Ovary (tissue), 3 donors: ENCODE measurements around the gene MTERF4.

Source experiments
- EP300 ChIP-seq: sonication (generic); formaldehyde crosslinking; IDR thresholded peaks from one replicate; pipeline ENCODE4 v1.6.1; 2017; ENCODE audit warnings: antibody characterized with exemption
- POLR2A ChIP-seq: fragments of 450-650 bp; IDR thresholded peaks from one replicate; pipeline ENCODE4 v1.6.1; 2017; ENCODE audit warnings: antibody characterized with exemption, mild to moderate bottlenecking, moderate library complexity
- TF ChIP-seq, protein P1 (sequence below), 3 donors: fragments of 450-650 bp in 2 of 3; fragments of 200-600 bp in 1 of 3; IDR thresholded peaks; one replicate each; pipeline versions ENCODE4 v1.5.1 to v1.8.0; 2016 to 2022; ENCODE audit warnings: antibody characterized with exemption in 3 of 3, mild to moderate bottlenecking in 1 of 3
- donor health status: DM: no; HTN: no; CAD: no.

GRCh38 chr2:241050624-241051577 lies 51.2 kb downstream of the MTERF4 start:
- TF ChIP-seq, protein P1, sequence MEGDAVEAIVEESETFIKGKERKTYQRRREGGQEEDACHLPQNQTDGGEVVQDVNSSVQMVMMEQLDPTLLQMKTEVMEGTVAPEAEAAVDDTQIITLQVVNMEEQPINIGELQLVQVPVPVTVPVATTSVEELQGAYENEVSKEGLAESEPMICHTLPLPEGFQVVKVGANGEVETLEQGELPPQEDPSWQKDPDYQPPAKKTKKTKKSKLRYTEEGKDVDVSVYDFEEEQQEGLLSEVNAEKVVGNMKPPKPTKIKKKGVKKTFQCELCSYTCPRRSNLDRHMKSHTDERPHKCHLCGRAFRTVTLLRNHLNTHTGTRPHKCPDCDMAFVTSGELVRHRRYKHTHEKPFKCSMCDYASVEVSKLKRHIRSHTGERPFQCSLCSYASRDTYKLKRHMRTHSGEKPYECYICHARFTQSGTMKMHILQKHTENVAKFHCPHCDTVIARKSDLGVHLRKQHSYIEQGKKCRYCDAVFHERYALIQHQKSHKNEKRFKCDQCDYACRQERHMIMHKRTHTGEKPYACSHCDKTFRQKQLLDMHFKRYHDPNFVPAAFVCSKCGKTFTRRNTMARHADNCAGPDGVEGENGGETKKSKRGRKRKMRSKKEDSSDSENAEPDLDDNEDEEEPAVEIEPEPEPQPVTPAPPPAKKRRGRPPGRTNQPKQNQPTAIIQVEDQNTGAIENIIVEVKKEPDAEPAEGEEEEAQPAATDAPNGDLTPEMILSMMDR (IDR thresholded peaks at IDR 0.05): no peak
- TF ChIP-seq POLR2A (no peak), EP300 (no peak)
